Stimulated activated naive CD8-positive, alpha-beta T cell treated with anti-CD3 and anti-CD28 coated beads, Interleukin-15, Interleukin-2, amounts not matched to agents 100 ng/mL and 50 ng/mL, for 24 hours (primary cell): ENCODE measurements around the gene PTPRJ.

ENCODE experiments used
- H3K27ac Mint-ChIP-seq: one replicate; pipeline ENCODE4 v1.8.0; 2021; ENCODE audit warnings: mild to moderate bottlenecking, mixed read lengths
- H3K27me3 Mint-ChIP-seq: one replicate; pipeline ENCODE4 v1.8.0; 2021; ENCODE audit warnings: mixed read lengths
- H3K36me3 Mint-ChIP-seq: one replicate; pipeline ENCODE4 v1.8.0; 2021; ENCODE audit warnings: low read depth, mixed read lengths
- H3K4me1 Mint-ChIP-seq: one replicate; pipeline ENCODE4 v1.8.0; 2021; ENCODE audit warnings: low read depth, mixed read lengths
- H3K4me3 Mint-ChIP-seq: one replicate; pipeline ENCODE4 v1.8.0; 2021; ENCODE audit warnings: mild to moderate bottlenecking, mixed read lengths
- H3K9me3 Mint-ChIP-seq: one replicate; pipeline ENCODE4 v1.8.0; 2021; ENCODE audit warnings: mixed read lengths

The PTPRJ gene

GRCh38 chr11:48066881-48067800 lies 86.8 kb downstream of the PTPRJ start:
- Mint-ChIP-seq H3K36me3 (peaks cover 23% of the 10 kb centered on the region), H3K4me3 (no peak overlapping the region), H3K27ac (peak overlapping the region; percentile 55)

GRCh38 chr11:48073031-48073861 lies 92.9 kb downstream of the PTPRJ start:
- peaks cover 20% of the 10 kb centered on the region for H3K36me3 Mint-ChIP-seq
- H3K27me3 Mint-ChIP-seq, result no peaks in the 10 kb centered on the region
- H3K4me3 Mint-ChIP-seq, result no peak overlapping the region
- H3K27ac Mint-ChIP-seq, result no peak overlapping the region
- peaks cover 30% of the 10 kb centered on the region for H3K4me1 Mint-ChIP-seq
- no peaks in the 10 kb centered on the region for H3K9me3 Mint-ChIP-seq

More at GRCh38 chr11:48066881-48067800, 86.8 kb downstream of the PTPRJ start:
- Mint-ChIP-seq H3K9me3 (peaks cover 4% of the 10 kb centered on the region), H3K4me1 (peaks cover 37% of the 10 kb centered on the region), H3K27me3 (no peaks in the 10 kb centered on the region)

- peaks cover 35% of the 10 kb centered on the region for H3K4me1 Mint-ChIP-seq
- no peaks in the 10 kb centered on the region for H3K9me3 Mint-ChIP-seq
- H3K36me3 Mint-ChIP-seq, result peaks cover 16% of the 10 kb centered on the region
- H3K4me3 Mint-ChIP-seq, result no peak overlapping the region
- H3K27ac Mint-ChIP-seq, result peak overlapping the region; percentile 31
- H3K27me3 Mint-ChIP-seq, result no peaks in the 10 kb centered on the region
Observed at GRCh38 chr11:48074425-48075181, 94.2 kb downstream of the PTPRJ start.

- H3K9me3 Mint-ChIP-seq, result no peaks in the 10 kb centered on the region
- H3K27ac Mint-ChIP-seq, result no peak overlapping the region
- no peak overlapping the region for H3K4me3 Mint-ChIP-seq
- peaks cover 13% of the 10 kb centered on the region for H3K36me3 Mint-ChIP-seq
- peaks cover 45% of the 10 kb centered on the region for H3K4me1 Mint-ChIP-seq
- no peaks in the 10 kb centered on the region for H3K27me3 Mint-ChIP-seq
Observed at GRCh38 chr11:48075637-48076036, 95.3 kb downstream of the PTPRJ start.

GRCh38 chr11:48077251-48077650 lies 96.9 kb downstream of the PTPRJ start:
- Mint-ChIP-seq H3K27me3 (no peaks in the 10 kb centered on the region), H3K4me3 (no peak overlapping the region), H3K9me3 (no peaks in the 10 kb centered on the region), H3K36me3 (peaks cover 13% of the 10 kb centered on the region), H3K4me1 (peaks cover 61% of the 10 kb centered on the region), H3K27ac (no peak overlapping the region)

GRCh38 chr11:48078689-48079088 lies 98.3 kb downstream of the PTPRJ start:
- Mint-ChIP-seq H3K9me3 (peaks cover 3% of the 10 kb centered on the region), H3K4me1 (peaks cover 67% of the 10 kb centered on the region), H3K36me3 (peaks cover 15% of the 10 kb centered on the region), H3K27ac (no peak overlapping the region), H3K27me3 (no peaks in the 10 kb centered on the region), H3K4me3 (no peak overlapping the region)

- no peak overlapping the region for H3K4me3 Mint-ChIP-seq
- H3K27ac Mint-ChIP-seq, result peak overlapping the region; percentile 54
- H3K9me3 Mint-ChIP-seq, result peaks cover 6% of the 10 kb centered on the region
- peaks cover 69% of the 10 kb centered on the region for H3K4me1 Mint-ChIP-seq
- peaks cover 19% of the 10 kb centered on the region for H3K36me3 Mint-ChIP-seq
- H3K27me3 Mint-ChIP-seq, result no peaks in the 10 kb centered on the region
Observed at GRCh38 chr11:48079596-48079995, 99.2 kb downstream of the PTPRJ start.

- peak overlapping the region; percentile 66 for H3K27ac Mint-ChIP-seq
- H3K4me1 Mint-ChIP-seq, result peaks cover 67% of the 10 kb centered on the region
- peaks cover 19% of the 10 kb centered on the region for H3K36me3 Mint-ChIP-seq
- H3K9me3 Mint-ChIP-seq, result peaks cover 6% of the 10 kb centered on the region
- H3K4me3 Mint-ChIP-seq, result no peak overlapping the region
- H3K27me3 Mint-ChIP-seq, result no peaks in the 10 kb centered on the region
Observed at GRCh38 chr11:48080301-48080861, 100.0 kb downstream of the PTPRJ start.

GRCh38 chr11:48081151-48082010 lies 101.0 kb downstream of the PTPRJ start:
- Mint-ChIP-seq H3K27me3 (no peaks in the 10 kb centered on the region), H3K4me1 (peaks cover 63% of the 10 kb centered on the region), H3K9me3 (peaks cover 6% of the 10 kb centered on the region), H3K36me3 (peaks cover 19% of the 10 kb centered on the region), H3K27ac (peak overlapping the region; percentile 61), H3K4me3 (peak overlapping the region; percentile 30)

- H3K27ac Mint-ChIP-seq, result no peak overlapping the region
- H3K27me3 Mint-ChIP-seq, result no peaks in the 10 kb centered on the region
- peaks cover 6% of the 10 kb centered on the region for H3K9me3 Mint-ChIP-seq
- H3K36me3 Mint-ChIP-seq, result peaks cover 13% of the 10 kb centered on the region
- peaks cover 70% of the 10 kb centered on the region for H3K4me1 Mint-ChIP-seq
- H3K4me3 Mint-ChIP-seq, result no peak overlapping the region
Observed at GRCh38 chr11:48082771-48083170, 102.4 kb downstream of the PTPRJ start.

- Mint-ChIP-seq H3K36me3 (peaks cover 7% of the 10 kb centered on the region), H3K27ac (peak overlapping the region; percentile 72), H3K9me3 (peaks cover 6% of the 10 kb centered on the region), H3K27me3 (no peaks in the 10 kb centered on the region), H3K4me3 (no peak overlapping the region), H3K4me1 (peaks cover 71% of the 10 kb centered on the region)
Observed at GRCh38 chr11:48083421-48083820, 103.1 kb downstream of the PTPRJ start.

GRCh38 chr11:48085688-48086087 lies 105.3 kb downstream of the PTPRJ start:
- H3K27ac Mint-ChIP-seq, result no peak overlapping the region
- peaks cover 66% of the 10 kb centered on the region for H3K4me1 Mint-ChIP-seq
- H3K36me3 Mint-ChIP-seq, result peaks cover 6% of the 10 kb centered on the region
- H3K9me3 Mint-ChIP-seq, result peaks cover 6% of the 10 kb centered on the region
- no peaks in the 10 kb centered on the region for H3K27me3 Mint-ChIP-seq
- no peak overlapping the region for H3K4me3 Mint-ChIP-seq

- Mint-ChIP-seq H3K27me3 (no peaks in the 10 kb centered on the region), H3K9me3 (peaks cover 6% of the 10 kb centered on the region), H3K4me3 (no peak overlapping the region), H3K27ac (no peak overlapping the region), H3K4me1 (peaks cover 63% of the 10 kb centered on the region), H3K36me3 (peaks cover 6% of the 10 kb centered on the region)
Observed at GRCh38 chr11:48087422-48087821, 107.1 kb downstream of the PTPRJ start.
